WTC11 (cell line): ENCODE results near the gene SRRM2.

ENCODE experiments used
- CTCF ChIP-seq: fragments of 200-600 bp; IDR thresholded peaks from 2 replicates; pipeline ENCODE4 v1.8.0; 2022; ENCODE audit warnings: antibody characterized with exemption
- MAX ChIP-seq: sonication (generic); formaldehyde crosslinking; IDR thresholded peaks from 2 replicates; pipeline ENCODE4 v1.8.0; 2022; ENCODE audit warnings: mild to moderate bottlenecking, missing genetic modification reagents

GRCh38 chr16:2710711-2711231 lies 41.7 kb upstream of the SRRM2 start:
- TF ChIP-seq MAX (CRISPR knock-in tag) (no peak), CTCF (no peak)
